ENCODE data around the gene ZCWPW2.

ZCWPW2 gene, protein sequence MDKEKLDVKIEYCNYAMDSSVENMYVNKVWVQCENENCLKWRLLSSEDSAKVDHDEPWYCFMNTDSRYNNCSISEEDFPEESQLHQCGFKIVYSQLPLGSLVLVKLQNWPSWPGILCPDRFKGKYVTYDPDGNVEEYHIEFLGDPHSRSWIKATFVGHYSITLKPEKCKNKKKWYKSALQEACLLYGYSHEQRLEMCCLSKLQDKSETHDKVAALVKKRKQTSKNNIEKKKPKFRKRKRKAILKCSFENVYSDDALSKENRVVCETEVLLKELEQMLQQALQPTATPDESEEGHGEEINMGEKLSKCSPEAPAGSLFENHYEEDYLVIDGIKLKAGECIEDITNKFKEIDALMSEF

DNA sequence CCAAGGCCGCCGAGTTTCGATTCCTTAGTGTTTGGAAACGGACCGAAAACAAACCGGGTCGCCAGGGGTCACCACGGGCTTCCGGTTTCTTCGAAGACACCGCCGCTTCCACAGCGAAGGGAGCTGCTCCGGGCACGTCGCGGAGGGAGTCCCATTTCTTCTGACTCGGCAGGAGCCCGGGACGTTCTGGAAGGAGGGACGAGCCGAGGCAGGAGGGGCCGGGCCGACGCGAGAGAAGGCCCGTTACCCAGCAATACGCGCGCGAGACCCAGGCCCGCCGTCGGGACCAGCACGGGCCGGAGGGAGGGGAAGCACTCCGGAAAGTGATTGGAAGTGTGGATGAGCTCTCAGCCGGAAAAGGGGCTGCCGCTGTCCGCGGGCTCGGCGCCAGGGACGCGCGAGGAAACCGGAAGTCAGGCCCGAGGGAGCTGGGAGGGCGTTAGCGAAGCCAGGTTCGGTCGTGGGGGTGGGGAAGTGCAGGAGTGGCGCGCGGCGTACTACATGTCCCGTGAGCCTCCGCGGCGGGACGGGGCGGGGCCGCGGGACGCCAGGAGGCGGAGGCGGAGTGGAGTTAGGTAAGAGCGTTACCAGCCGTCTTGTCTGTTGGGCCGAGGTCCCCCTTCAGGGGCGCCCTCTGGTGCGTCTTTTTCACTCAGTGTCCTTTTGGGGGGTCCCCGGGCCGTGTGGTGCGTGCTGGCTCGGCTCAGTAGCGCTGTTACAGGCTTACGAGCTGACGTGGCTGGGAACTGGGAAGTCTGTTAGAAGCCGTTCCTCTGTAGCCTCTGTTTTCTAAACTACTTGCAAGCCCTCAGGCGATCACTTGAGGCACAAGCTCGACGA is at the start of gene ZCWPW2, which contains the start of gene AZI2:
TSS of gene ZCWPW2 (plus strand) at position 93 of the 840 bp plus-strand sequence. CDS start 64,348 bp downstream, outside the sequence.
TSS of gene AZI2 (minus strand) at position 196 of the 840 bp plus-strand sequence. CDS start 8,207 bp downstream, outside the sequence.
- FAIRE-seq (peak; percentile 96), DNase-seq (ENCODE audit: insufficient read length, low spot score) (peak; percentile 76)

DNA sequence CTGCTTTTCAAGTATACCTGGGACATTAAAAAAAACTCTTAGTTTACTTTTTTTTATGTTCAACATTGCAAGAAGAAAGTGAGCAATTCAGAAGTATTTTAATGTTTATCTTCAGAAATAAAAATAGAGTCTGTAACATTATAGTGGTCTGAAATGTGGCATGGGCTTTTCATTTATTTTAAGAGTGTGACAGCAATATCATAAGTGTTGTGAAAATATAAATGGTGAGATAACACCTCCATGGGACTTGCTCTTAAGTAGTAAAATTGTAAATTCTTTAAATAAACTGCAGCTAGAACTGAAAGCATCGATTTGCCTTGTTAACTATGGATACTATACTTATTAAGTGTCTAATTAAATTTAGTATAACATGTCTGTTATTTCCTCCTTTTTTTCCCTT is 48.8 kb upstream of the ZCWPW2 start:
- no peak for FAIRE-seq
- DNase-seq (ENCODE audit: insufficient read length, low spot score) = no peak

DNA sequence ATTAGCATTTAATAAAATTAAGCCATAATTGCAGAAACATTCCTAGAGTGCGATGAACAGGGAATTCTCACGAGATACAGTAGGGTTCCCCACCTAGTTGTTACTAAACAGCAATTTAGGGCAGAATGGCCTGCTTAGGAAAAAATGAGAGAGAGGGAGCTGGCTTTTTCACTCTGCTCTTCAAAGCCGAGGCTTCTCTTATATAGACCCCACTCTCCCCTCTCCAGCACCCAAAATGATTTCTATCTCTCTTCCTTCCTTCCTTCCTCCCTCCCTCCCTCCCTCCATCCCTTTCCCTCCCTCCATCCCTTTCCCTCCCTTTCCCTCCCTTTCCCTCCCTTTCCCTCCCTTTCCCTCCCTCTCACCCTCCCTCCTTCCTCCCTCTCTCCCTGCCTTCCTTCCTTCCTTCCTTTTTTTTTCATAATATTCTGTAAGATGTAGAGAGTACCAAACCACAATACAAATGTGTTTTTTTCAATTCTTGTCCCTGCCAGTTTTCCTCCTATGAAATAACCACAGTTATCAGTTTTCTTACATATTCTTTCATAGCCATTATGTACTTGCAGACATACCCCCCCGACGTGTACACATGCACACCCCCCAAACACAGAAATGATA is 48.1 kb upstream of the ZCWPW2 start:
- FAIRE-seq = no peak

DNA sequence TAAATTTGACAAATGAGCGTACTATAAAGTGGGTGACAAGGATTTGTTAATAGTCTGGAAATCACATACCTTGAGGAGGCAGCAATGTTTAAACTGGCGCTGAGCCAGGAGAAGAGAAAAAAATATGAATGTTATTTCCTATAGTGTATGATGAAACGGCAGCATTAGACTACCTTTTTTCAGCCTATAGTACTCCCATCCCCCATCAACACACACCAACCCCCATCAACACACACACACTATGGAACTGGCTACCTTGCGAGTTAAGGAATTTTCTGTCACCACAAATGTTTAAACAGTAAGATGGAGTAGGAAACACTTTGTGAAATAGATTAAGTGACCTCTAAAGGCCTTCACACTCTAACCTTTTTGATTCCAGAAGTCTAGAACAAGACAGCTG is 46.8 kb upstream of the ZCWPW2 start:
- FAIRE-seq = no peak

More for the DNA sequence above, 48.1 kb upstream of the ZCWPW2 start:
- no peak for DNase-seq (ENCODE audit: insufficient read length, low spot score)

DNA sequence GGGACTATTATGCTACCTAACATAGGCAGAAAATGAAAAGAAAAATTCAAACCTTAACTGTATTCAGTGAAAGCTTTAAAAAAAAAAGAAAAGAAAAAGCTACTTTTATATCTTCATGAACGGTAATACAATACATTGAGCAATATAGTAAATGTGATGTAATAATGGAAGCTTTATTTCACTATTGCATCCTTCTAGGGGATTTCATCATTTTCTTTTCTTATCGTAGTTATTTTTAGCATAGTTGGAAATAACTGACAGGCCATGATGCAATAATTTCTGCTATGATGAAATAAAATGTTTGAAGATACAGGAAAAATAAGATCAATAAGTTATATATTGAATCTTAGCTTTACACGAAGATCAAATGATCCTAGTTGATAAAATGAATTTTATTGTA is 40.3 kb upstream of the ZCWPW2 start:
- DNase-seq (ENCODE audit: insufficient read length, low spot score) (no peak), FAIRE-seq (no peak)

More for the DNA sequence above, 46.8 kb upstream of the ZCWPW2 start:
- no peak for DNase-seq (ENCODE audit: insufficient read length, low spot score)

DNA sequence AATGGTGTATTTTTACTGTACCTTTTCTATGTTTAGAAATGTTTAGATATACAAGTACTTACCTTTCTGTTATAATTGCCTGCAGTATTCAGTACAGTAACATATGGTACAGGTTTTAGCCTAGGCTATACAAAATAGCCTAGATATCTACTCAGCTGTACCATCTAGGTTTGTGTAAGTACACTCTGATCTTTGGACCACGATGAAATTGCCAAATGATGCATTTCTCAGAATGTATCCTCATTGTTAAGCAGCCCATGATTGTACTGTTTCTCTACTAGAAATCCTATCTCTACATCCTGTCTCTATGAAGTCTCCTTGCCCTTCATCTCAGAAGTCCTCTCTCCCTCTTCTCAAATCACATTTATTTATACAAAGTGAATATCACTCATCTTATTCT is 32.8 kb upstream of the ZCWPW2 start:
- no peak for FAIRE-seq
- no peak for DNase-seq (ENCODE audit: insufficient read length, low spot score)

DNA sequence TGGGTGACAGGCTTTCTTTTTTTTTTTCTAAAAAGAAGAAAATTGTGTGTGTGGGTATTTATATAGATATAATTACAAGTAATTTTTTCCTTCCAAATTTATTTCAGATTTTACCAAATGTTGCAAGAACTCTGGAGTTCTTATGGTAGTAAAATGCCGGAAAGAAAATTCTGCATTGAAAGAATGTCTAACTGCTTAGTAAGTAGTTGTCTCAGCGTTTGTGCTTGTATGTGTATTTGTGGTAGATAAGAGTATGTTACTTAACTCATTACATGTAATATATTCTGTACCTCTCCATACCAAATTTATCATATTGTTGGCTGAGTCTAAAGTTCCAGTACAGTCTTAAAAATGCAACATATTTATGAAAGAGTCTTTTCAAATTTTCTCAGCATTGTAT is 32.3 kb upstream of the ZCWPW2 start:
- no peak for FAIRE-seq

DNA sequence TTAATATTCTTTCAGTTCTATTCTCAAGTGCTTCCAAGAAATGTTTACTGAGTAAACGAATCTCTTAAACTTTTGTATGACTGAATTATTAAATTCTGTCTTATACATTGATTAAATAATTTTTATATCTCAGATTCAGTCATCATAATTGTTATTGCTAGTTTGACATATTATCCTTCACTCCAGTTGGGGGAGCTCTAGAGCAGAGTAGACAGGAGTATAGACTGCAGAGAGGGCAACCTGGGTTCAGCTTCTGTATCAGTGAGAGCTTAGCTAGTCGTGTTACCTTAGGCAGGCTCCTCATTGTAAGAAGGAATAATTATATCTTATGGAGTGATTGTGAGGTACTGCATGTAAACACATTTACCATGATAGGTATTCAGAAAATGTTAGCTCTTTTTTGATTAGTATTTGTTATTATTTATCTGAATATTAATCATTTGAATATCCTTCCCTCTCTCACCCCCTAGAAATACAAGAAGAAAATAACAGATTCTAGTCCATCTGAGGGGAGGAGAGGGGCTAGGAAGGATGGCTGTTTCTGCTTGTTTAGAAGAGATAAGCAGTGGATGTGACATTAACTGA is 31.0 kb upstream of the ZCWPW2 start:
- DNase-seq (ENCODE audit: insufficient read length, low spot score) (peak; percentile 22), FAIRE-seq (no peak)

More for the DNA sequence above, 32.3 kb upstream of the ZCWPW2 start:
- no peak for DNase-seq (ENCODE audit: insufficient read length, low spot score)

DNA sequence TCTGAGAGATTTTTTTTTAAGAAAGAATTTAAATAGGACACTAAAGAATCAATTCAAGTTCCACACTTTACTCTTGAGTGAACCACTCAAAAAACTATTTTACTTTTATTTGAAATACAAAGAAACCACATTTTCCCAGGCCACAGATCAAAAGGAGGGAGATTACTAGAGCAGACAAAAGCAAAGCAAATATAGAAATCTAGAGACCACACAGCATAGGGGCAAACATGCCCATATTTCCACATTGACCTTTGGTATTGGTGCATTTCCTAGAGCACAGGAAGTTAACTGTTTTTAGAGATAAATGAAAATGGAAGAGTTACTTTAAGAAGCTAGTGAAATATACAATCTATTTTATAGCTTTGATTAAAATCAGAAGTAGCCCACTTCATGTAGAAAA is 27.5 kb upstream of the ZCWPW2 start:
- no peak for FAIRE-seq
- no peak for DNase-seq (ENCODE audit: insufficient read length, low spot score)

DNA sequence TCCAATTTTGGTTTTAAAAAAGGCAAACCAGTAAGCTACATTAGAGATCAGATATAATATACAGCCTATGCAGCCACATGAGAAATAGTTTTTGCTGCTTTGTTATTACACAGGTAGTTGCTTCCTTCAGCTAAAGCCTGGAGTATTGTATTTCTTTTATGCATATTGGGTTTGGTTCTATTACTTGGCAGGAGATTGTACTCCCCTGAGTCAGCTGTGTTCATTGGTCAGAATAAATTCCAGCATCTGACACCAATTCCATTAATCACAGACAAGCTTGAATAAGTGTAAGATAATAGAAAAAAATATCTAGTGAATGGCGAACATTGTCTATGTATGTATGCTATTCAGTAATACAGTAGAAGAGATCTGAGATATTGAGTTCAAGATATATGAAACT is 26.1 kb upstream of the ZCWPW2 start:
- FAIRE-seq (no peak), DNase-seq (ENCODE audit: insufficient read length, low spot score) (no peak)

DNA sequence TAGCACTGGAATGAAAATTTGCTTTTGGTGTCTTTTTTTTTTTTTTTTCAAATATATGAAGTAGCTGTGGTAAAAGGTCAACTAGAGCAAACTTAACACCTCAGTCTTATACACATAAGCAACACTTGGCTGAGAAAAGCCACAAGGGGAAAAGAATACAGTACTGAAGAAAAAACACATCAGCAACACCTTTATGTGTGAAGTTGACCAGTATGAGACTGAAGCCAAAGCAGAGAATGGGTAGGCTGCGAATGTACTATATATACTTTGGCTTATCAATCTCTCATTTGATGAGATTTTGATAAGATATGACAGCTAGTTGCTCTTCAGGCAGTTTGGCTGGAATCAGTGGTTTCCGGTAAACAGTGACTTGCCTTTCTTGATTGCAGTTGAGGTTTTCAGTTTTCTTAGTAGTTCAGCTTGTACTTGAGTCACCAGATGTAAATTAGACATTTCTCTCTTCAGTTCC is 22.0 kb upstream of the ZCWPW2 start:
- FAIRE-seq (no peak), DNase-seq (ENCODE audit: insufficient read length, low spot score) (no peak)

DNA sequence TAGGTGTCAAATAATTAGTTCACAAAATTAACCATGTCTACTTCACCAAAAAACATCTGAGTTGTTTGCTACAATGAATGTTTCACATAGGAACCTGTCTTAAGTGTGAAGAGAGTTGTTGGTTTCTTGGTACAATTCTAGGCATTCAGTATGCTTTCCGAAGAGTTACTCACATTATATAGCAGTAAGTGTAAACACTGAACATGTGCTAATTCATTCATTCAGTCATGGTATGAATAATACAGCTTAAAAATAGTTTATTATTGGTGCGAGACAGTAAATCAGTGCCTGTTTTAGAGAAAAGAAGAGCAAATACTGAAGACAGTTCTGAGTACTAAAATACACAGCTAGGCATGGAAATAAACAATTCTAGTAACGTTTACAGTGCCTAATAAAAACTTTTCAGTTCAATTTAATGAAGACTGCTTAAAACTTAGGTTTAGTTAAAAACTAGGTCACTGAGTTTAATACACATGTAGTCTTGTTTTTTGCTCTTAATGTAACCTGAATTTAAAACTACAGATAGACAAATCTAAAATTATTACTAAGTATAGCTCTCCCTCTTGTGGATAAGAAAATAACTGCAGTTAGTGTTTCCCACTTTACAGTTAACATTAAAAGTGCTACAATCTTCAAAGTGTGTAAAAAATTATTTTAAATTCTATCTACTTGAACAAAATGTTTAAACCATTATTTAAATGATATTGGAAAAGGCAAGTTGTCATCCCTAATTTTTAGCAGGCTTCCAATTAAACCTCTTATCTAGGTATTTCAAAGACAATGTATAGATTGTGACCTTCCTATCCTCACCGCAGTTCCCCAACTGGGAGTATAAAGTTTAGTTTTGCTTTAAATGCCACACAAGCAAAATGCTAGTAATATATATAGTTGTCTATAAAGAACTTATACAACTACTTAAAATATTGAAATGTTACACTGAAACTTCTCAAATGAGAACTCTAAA is 20.1 kb upstream of the ZCWPW2 start:
- FAIRE-seq (no peak), DNase-seq (ENCODE audit: insufficient read length, low spot score) (no peak)

DNA sequence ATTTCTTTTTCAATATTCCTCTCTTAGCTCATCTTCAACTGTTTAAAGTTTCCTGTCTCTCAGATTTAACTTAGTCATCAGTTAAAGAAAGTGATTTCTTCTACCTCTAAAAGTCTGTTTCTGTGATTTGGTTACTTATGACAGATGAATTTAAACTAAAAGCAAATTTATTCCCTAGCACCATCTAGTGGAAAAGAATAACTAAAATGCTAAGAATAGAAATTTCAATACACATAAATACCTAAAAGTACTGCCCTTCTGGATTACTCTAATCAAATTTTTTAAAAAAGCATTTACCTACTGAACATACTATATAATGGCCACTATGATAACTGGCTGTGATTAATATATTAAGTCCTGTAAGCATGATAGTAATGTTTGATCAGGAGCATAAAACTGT is 14.0 kb upstream of the ZCWPW2 start:
- no peak for DNase-seq (ENCODE audit: insufficient read length, low spot score)
- FAIRE-seq = no peak

DNA sequence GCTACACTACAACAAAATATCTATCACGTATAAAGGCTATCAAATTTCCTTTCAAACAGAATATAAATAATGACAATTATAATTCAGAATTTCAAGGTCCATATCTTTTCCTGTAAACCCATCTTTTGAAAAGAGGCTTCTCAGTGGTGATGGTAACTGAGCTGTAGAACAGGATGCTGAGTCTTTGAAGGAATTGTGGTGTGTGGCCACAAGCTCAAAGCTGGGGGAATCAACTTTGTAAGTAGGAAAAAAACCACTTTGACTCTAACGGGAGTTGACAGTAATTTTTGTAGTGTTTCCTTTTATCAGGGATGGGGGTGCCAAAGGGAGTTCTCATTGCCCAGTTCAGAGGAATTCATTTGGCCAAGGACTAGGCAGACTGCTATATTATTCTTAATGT is 13.3 kb upstream of the ZCWPW2 start:
- FAIRE-seq (no peak), DNase-seq (ENCODE audit: insufficient read length, low spot score) (no peak)

DNA sequence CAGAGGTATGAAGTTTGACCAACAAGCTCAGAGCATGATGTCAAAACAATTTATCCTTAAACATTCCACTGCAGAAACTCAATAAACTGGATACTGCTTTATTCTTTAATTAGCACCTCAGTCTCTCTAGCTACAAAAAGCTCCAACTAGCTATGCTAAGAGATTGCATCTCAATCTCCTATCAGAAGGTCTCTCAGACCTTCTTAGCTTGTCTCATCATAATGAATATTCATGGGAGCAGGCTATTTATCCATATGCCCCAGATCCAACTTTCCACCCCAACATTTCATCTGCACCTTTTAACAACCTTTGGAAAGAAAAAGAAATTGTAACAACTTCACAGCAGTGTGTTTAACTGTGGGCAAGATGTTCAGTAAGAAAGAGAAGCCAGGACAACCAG is 11.3 kb upstream of the ZCWPW2 start:
- DNase-seq (ENCODE audit: insufficient read length, low spot score) = no peak
- no peak for FAIRE-seq

DNA sequence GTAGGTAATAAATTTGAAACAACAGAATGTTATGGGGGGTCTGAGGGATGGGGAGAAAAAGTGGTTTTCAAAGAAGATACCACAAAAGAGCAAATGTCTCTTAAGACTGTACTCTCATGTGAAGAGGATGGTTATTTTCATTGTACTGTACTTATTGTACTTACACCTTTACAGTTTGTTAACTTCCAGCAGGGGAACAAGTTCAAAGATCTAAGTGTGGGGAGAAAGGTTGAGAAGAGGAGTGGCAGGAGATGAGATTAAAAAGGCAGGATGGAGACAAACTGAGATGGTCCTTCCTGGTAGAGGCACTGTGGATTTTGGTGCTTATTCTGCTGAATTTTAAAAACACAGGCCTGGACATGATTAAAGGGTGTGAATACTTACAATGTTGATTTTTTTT is 5.4 kb upstream of the ZCWPW2 start:
- no peak for FAIRE-seq
- no peak for DNase-seq (ENCODE audit: insufficient read length, low spot score)

DNA sequence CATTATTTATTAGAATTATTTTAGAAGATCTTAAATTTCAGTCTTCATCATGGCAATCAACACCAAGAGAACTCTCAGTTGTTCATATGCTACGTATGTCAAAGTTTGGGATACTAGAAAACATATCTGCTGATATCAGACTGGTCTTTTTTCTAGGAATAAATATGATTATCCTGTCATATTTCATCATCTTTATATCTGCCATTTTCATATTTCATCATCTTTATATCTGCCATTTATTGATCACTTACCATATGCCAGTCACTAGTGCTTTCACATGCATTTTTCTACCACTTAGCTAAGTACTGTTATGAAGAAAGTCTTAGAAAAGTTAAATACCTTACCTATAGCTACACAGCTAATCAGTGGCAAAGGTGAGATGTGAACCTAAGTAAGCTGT is 2.8 kb upstream of the ZCWPW2 start:
- FAIRE-seq (no peak), DNase-seq (ENCODE audit: insufficient read length, low spot score) (no peak)

DNA sequence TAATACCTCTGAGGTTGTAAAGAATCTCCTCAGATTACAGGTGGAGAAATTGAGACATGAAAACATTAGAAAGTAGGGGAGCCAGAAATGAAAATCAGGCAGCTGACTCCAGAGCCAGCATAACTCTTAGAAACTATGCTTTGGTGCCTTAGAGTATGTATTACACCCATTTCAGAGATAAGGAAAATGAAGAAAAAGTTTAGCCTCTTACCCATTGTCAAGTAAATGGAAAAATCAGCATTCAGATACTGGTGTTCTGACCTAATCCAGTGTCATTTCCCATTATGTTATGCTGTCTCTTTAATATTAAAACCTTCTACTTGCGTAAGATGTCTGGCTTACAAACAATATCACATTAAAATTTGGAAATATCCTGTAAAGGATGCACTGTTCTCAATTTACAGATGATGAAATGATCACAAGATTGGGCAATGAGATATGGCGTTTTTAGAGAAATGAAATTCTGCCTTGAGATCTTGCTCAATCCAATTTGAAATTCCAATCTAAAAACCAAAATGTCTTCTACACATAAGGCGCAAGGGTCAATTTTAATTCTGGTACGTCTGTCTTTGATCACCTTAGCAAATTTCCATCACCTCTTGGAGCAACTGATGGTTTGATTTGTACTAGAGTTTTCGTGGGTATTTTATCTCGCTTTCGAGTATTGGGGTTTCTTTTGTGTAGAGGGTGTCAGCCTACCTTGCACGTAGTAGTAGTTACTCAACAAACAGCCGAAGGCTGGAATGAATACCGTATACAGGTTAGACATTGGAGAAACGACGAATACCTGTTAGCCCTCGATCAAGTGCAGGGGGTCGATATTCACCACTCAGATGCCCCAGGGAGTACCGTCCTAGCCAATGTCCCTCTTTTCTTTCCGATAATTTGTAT is 902 bp upstream of the ZCWPW2 start:
- DNase-seq (ENCODE audit: insufficient read length, low spot score) = no peak
- no peak for FAIRE-seq

DNA sequence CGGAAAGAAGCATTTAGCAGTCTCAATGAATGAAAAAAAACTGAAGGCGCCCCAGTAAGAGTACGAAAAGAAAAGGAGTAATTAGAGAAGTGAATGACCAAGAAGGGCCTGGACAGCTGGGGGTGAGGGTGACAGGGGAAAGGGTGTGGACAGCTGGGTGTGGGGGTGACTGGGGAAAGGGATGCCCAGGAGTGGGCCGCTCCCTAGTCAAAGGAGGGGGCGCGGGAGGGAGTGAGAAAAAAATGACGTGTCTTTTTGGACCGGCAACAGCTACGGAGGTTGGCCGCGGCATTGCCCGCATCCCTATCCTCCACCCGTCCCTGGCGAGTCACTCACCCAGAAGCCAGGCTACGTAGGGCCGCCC is 274 bp upstream of the ZCWPW2 start:
- FAIRE-seq = peak; percentile 36
- DNase-seq (ENCODE audit: insufficient read length, low spot score) = no peak

Data from HTR-8/SVneo (cell line).